Lower leg skin (tissue), 4 donors: ENCODE measurements around the gene INTS7. TPM values are rescaled to one million over a fixed set of nuclear protein-coding genes. Genes with fewer than 3 reads are reported as not detected.

Experiments used
- DNase-seq, 2 donors: peaks; one replicate each; pipeline ENCODE4 v3.0.0-alpha.2; 2019; ENCODE audit warnings: low spot score in 2 of 2
- H3K4me3 ChIP-seq: fragments of 200-600 bp; sonication (generic); 2 replicates; pipeline ENCODE4 v1.5.1; 2017; ENCODE audit warnings: mild to moderate bottlenecking, low read depth; ENCODE audit not compliant: poor library complexity, severe bottlenecking
- POLR2A ChIP-seq, 2 donors: fragments of 450-650 bp; IDR thresholded peaks; one replicate each; pipeline ENCODE4 v1.6.1; 2016 to 2017; ENCODE audit warnings: antibody characterized with exemption in 2 of 2, mild to moderate bottlenecking in 1 of 2, moderate library complexity in 1 of 2
- WGBS, 2 donors: methylation state at CpG; one replicate each; pipeline ENCODE4 v1.1.5; 2018; 5-methylcytosine and 5-hydroxymethylcytosine counted together
- intact Hi-C: fragments of 100-400 bp; cut with DNase I; formaldehyde crosslinking; loops from one replicate; pipeline ENCODE4 v1.15.0; 2023; ENCODE audit warnings: low total_unique reads
- total RNA-seq, 4 donors: library from RNA; depleted of rRNA; stranded (reverse); fragments of >200 nt; gene quantifications; one replicate each; pipeline ENCODE4 v1.1.0, GENCODE V29; 2016
- TF ChIP-seq, protein P1 (sequence below), 3 donors: fragments of 450-650 bp; IDR thresholded peaks; one replicate each; pipeline ENCODE4 v1.5.1; 2016; ENCODE audit warnings: antibody characterized with exemption in 3 of 3, mild to moderate bottlenecking in 3 of 3, moderate library complexity in 2 of 3

The INTS7 gene
- total RNA-seq, 4 donors from 2014 or later: 8.5 to 15.5 (median 11.0) TPM

DNA sequence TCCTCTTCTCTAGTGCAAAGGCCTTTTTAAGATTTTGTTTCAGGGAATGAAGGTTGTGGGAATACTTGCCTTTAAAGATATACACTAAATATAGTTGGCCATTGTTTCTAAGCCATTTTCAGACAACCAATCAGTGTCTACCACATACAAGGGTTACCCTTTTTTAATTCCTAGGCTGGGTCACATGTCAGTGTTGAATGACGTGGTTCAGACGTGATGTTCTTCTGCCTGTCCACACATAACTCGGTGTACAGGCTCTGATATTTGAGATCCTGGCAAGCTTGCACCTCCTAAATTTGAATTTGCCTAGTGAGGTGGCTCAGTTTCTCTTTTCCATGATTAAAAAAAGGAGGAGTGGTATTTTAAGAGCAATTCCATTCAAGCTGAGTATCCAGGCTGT lies 39.0 kb upstream of the INTS7 start:
- intact Hi-C loops: loop anchor here (5.0 to 10.0 kb wide), 2 partner anchors 210 to 378 kb away; partner anchors contain the start of gene PPP2R5A
- 88 to 92% methylated on average over 3 of the region's 3 CpGs for WGBS, 2 donors
- no peak for TF ChIP-seq POLR2A (IDR thresholded peaks at IDR 0.05)
- TF ChIP-seq, protein P1, sequence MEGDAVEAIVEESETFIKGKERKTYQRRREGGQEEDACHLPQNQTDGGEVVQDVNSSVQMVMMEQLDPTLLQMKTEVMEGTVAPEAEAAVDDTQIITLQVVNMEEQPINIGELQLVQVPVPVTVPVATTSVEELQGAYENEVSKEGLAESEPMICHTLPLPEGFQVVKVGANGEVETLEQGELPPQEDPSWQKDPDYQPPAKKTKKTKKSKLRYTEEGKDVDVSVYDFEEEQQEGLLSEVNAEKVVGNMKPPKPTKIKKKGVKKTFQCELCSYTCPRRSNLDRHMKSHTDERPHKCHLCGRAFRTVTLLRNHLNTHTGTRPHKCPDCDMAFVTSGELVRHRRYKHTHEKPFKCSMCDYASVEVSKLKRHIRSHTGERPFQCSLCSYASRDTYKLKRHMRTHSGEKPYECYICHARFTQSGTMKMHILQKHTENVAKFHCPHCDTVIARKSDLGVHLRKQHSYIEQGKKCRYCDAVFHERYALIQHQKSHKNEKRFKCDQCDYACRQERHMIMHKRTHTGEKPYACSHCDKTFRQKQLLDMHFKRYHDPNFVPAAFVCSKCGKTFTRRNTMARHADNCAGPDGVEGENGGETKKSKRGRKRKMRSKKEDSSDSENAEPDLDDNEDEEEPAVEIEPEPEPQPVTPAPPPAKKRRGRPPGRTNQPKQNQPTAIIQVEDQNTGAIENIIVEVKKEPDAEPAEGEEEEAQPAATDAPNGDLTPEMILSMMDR (IDR thresholded peaks at IDR 0.05): no peak
- DNase-seq: no peak
- H3K4me3 ChIP-seq: no peak overlapping the region

DNA sequence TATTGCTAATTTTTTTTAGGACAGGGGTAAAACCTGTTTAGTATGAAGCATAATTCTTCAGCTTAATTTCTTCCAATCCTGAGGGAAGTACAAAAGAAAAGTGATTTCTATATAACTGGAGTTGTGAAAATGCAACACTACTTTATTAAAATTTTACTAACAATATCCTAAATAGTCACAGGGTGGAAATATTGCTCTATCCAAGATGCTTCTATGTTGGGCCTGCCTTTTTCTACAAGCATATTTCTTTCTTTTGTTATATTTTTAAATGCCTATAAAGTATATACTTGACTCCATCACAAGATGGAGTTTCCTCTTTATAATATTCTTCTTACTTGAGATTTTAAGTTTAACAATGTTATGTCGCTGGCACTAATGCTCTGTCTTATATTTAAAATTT lies 38.1 kb upstream of the INTS7 start:
- intact Hi-C loops: loop anchor here (5.0 to 10.0 kb wide), 2 partner anchors 211 to 379 kb away; partner anchors contain the start of gene PPP2R5A

DNA sequence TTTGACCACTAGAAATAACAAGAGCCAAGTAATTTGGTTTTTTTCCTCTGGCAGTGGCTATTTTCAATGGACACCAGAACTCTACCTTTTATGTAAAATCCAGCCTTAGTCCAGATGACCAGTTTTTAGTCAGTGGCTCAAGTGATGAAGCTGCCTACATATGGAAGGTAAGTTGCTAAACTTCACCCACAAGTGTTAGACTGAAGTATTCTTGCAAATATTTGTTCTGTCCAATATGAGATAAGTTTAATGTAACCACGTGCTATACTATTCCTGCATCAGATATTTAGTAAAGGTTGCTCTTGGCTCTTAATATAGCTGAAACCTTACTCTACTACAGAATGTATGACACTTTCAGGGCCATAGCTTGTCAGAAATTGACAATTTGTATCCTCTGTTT lies 36.7 kb upstream of the INTS7 start:
- 89 to 100% methylated on average over 1 of the region's 1 CpG for WGBS, 2 donors
- TF ChIP-seq, protein P1 (IDR thresholded peaks at IDR 0.05): no peak
- TF ChIP-seq POLR2A (IDR thresholded peaks at IDR 0.05): no peak
- no peak for DNase-seq
- intact Hi-C loops: loop anchor here (5.0 to 10.0 kb wide), 2 partner anchors 213 to 380 kb away; partner anchors contain the start of gene PPP2R5A
- H3K4me3 ChIP-seq: no peak overlapping the region

More for the DNA sequence above, 38.1 kb upstream of the INTS7 start:
- no peak overlapping the region for H3K4me3 ChIP-seq
- TF ChIP-seq, protein P1 (IDR thresholded peaks at IDR 0.05): no peak
- DNase-seq: no peak
- 100% methylated on average over 1 of the region's 1 CpG for WGBS, 2 donors

DNA sequence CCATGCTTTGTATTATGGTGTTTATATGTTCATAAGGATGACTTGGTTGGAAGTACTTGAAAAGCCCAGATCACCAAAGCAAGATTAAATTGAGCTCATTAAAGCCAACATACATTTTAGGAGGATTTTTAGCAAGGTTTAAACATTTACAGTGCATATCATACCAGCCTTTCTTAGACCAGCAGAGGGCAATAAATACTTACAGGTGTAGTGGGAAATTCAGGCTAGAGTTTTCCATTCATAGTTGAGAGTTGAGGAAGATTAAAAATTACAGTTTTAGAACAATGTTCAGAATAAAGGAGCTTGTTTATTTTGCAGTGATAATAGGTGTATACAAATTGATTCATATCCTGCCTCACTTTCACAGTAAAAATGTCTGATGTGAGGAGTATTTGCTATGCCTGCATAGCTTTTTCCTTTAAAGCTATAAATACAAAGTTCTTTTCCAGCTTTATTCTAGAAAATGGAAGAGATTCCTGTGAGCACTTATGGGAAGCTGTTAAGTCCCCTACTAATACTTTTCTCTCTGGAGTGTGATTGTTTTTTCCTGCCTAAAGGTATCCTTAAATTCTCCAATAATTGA lies 35.5 kb upstream of the INTS7 start:
- TF ChIP-seq POLR2A (IDR thresholded peaks at IDR 0.05): no peak
- TF ChIP-seq, protein P1 (IDR thresholded peaks at IDR 0.05): peak in 1 of 3 donors; percentile 64
- H3K4me3 ChIP-seq: no peak overlapping the region
- intact Hi-C loops: loop anchor here (5.0 to 10.0 kb wide), 2 partner anchors 214 to 381 kb away; partner anchors contain the start of gene PPP2R5A
- no peak for DNase-seq

DNA sequence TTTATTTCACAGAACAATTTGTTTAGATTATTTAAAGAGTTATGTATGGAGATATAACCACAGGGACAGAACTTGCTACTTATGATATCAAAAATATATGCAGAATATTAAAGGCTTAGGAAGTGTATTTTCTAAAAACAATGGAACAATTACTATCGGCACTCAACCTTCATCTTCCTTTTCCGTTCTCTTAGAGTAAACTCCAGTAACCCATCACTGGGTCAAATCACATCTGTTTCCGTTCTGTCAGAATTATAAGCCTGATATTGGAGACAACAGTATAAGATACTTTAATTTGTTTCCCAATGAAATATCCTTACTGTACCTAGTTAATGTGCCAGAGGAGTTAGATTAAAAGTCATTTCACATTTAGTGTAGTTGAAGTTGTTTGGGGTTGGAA lies 32.4 kb upstream of the INTS7 start:
- 80 to 87% methylated on average over 3 of the region's 3 CpGs for WGBS, 2 donors
- DNase-seq: no peak
- no peak for TF ChIP-seq POLR2A (IDR thresholded peaks at IDR 0.05)
- TF ChIP-seq, protein P1 (IDR thresholded peaks at IDR 0.05): no peak
- intact Hi-C loops: loop anchor here (5.0 kb wide), 1 partner anchor 305 kb away; no protein-coding TSS in a partner anchor
- no peak overlapping the region for H3K4me3 ChIP-seq
